Measurements from ENCODE around the gene PROCA1.
"Not testable (repeated sequence)": the region's sequence is repeated elsewhere in the genome, so short reads cannot be mapped to it uniquely, and the experiment has no call there.

The PROCA1 gene

DNA sequence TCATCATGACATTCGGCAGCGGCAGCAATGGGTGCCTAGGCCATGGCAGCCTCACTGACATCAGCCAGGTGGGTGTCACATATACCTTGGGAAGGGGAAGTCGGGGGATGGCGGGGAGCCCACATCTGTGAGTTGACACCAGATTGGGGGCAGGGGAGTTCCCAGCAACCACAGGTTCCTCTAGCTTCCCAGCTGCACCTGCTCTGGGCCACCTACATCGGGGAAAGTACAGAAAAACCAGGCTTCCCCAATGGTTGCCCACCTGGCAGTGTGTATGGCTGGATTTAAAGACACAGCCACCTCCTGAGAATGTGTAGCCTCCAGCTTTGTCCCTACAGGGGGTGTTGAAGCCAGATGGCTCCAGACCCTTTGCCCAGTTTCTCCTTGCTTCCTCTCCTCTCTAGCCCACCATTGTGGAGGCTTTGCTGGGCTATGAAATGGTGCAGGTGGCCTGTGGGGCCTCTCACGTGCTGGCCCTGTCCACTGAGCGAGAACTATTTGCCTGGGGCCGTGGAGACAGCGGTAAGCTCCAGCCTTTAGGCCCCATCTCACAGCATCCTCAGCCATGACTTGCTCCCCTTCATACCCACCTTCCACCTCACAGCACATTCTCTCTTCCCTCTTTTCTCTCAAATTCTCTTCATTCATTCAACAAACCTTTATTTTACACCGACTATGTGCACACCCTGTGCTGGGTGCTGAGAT lies 27.1 kb upstream of the PROCA1 start:
- TF ChIP-seq, protein P1, sequence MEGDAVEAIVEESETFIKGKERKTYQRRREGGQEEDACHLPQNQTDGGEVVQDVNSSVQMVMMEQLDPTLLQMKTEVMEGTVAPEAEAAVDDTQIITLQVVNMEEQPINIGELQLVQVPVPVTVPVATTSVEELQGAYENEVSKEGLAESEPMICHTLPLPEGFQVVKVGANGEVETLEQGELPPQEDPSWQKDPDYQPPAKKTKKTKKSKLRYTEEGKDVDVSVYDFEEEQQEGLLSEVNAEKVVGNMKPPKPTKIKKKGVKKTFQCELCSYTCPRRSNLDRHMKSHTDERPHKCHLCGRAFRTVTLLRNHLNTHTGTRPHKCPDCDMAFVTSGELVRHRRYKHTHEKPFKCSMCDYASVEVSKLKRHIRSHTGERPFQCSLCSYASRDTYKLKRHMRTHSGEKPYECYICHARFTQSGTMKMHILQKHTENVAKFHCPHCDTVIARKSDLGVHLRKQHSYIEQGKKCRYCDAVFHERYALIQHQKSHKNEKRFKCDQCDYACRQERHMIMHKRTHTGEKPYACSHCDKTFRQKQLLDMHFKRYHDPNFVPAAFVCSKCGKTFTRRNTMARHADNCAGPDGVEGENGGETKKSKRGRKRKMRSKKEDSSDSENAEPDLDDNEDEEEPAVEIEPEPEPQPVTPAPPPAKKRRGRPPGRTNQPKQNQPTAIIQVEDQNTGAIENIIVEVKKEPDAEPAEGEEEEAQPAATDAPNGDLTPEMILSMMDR (IDR thresholded peaks at IDR 0.05; ENCODE audit: insufficient read depth, low read length, missing control alignments): no peak
- no peak for DNase-seq (ENCODE audit: low read depth, low spot score)
- ChIA-PET POLR2A (interaction anchor here (0.6 to 1.1 kb wide), 2 partner anchors 17 to 19 kb away, joined by 3 to 4 read pairs; partner anchors contain the start of gene RPL23A), CTCF (interaction anchor here (0.9 to 2.7 kb wide), 4 partner anchors 10 to 12 kb away, joined by 3 to 9 read pairs (median 3); partner anchors contain the start of gene NEK8)
- no peak overlapping the region for H3K4me3 ChIP-seq (ENCODE audit: low read depth, low read length)

DNA sequence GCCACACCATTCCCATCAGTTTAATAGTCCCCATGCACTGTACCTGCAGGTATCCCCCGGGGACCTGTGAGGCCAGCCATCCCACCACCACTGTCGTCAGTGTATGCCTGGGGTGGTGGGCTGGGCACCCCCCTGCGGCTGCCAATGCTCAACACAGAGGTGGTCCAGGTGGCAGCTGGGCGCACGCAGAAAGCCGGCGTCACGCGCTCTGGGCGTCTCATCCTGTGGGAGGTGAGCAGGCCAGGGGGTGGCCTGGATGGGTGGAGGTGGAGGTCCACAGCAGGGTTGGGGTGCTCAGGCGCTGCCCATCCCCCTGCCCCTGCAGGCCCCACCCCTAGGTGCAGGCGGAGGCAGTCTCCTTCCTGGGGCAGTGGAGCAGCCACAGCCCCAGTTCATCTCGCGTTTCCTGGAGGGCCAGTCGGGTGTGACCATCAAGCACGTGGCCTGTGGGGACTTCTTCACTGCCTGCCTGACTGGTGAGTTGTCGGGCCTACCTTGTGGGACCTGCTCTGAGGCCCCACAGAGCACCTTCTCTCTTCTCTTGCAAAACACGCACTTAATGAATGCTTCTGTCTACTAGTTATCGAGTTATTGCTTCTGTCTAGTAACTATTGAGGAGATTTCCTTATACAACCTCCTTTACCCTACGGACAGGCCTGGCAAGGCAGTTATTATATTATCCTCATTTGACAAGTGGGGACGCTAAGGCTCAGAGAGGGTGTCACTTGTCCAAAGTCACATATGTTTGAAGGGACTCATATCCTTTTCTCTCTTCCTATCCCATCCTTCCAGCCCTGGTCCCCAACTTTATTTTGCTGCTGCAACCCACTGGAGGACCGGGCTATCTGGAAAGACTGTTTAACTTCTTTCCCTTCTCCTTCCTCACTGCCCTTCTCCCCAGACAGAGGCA lies 26.3 kb upstream of the PROCA1 start:
- no peak for DNase-seq (ENCODE audit: low read depth, low spot score)
- H3K4me3 ChIP-seq (ENCODE audit: low read depth, low read length): no peak overlapping the region
- CTCF ChIA-PET: interaction anchor here (0.9 to 2.7 kb wide), 2 partner anchors 12 to 13 kb away, joined by 3 to 9 read pairs; no protein-coding TSS in a partner anchor
- POLR2A ChIA-PET: interaction anchor here (1.1 kb wide), 1 partner anchor 18 kb away, joined by 3 read pairs; the partner anchor contains the start of gene RPL23A
- TF ChIP-seq, protein P1 (IDR thresholded peaks at IDR 0.05; ENCODE audit: insufficient read depth, low read length, missing control alignments): no peak

DNA sequence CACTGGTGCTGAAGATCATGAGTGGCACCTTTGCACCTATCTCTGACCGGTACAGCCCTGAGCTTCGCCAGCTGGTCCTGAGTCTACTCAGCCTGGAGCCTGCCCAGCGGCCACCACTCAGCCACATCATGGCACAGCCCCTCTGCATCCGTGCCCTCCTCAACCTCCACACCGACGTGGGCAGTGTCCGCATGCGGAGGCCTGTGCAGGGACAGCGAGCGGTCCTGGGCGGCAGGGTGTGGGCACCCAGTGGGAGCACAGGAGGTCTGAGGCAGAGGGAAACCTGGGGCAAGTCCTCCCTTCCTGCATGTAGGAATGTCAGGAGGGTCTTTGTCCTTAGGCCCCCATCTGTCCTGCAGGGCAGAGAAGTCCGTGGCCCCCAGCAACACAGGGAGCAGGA lies 25.6 kb upstream of the PROCA1 start:
- POLR2A ChIA-PET: no interaction called here

DNA sequence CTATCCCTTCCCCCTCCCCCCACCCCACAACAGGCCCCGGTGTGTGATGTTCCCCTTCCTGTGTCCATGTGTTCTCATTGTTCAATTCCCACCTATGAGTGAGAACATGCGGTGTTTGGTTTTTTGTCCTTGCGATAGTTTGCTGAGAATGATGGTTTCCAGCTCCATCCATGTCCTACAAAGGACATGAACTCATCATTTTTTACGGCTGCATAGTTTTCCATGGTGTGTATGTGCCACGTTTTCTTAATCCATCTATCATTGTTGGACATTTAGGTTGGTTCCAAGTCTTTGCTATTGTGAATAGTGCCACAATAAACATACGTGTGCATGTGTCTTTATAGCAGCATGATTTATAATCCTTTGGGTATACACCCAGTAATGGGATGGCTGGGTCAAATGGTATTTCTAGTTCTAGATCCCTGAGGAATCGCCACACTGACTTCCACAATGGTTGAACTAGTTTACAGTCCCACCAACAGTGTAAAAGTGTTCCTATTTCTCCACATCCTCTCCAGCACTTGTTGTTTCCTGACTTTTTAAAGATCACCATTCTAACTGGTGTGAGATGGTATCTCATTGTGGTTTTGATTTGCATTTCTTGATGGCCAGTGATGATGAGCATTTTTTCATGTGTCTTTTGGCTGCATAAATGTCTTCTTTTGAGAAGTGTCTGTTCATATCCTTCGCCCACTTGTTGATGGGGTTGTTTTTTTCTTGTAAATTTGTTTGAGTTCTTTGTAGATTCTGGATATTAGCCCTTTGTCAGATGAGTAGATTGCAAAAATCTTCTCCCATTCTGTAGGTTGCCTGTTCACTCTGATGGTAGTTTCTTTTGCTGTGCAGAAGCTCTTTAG lies 24.5 kb upstream of the PROCA1 start:
- not testable (repeated sequence) for H3K4me3 ChIP-seq (ENCODE audit: low read depth, low read length); DNase-seq (ENCODE audit: low read depth, low spot score)
- POLR2A ChIA-PET: interaction anchor here (1.4 kb wide), 1 partner anchor 9 kb away, joined by 4 read pairs; no protein-coding TSS in a partner anchor
- CTCF ChIA-PET: interaction anchor here (1.0 to 17.0 kb wide), 4 partner anchors 9 to 217 kb away, joined by 6 to 603 read pairs (median 6); partner anchors contain the start of gene TRAF4

More for the DNA sequence above, 25.6 kb upstream of the PROCA1 start:
- no peak overlapping the region for H3K4me3 ChIP-seq (ENCODE audit: low read depth, low read length)
- TF ChIP-seq, protein P1 (IDR thresholded peaks at IDR 0.05; ENCODE audit: insufficient read depth, low read length, missing control alignments): no peak
- CTCF ChIA-PET: interaction anchor here (0.9 kb wide), 1 partner anchor 216 kb away, joined by 3 read pairs; no protein-coding TSS in a partner anchor
- DNase-seq (ENCODE audit: low read depth, low spot score): no peak

DNA sequence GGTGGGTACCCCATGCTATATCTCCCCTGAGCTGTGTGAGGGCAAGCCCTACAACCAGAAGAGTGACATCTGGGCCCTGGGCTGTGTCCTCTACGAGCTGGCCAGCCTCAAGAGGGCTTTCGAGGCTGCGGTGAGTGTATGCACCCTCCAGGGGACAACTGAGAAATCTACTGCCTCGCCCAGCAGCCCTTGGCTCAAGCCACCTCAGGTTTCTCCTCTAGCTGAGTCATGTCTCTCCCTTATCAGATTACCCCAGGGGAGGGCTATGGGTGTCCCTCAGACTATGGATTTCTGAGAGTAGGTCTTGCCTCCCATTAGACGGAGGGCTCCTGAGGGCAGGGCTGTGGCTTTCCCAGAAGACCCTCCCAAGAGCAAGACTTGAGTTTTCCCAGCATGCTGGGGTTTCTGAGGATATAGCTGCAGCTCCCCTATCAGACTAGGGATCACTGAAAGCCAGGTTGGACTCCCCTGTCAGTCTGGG lies 23.6 kb upstream of the PROCA1 start:
- CTCF ChIA-PET: interaction anchor here (1.0 to 17.0 kb wide), 4 partner anchors 8 to 218 kb away, joined by 6 to 603 read pairs (median 6); partner anchors contain the start of gene TRAF4
- no peak for DNase-seq (ENCODE audit: low read depth, low spot score)
- TF ChIP-seq, protein P1 (IDR thresholded peaks at IDR 0.05; ENCODE audit: insufficient read depth, low read length, missing control alignments): no peak
- POLR2A ChIA-PET: interaction anchor here (0.8 to 1.4 kb wide), 3 partner anchors 8 to 16 kb away, joined by 3 to 5 read pairs (median 4); partner anchors contain the start of genes RPL23A and TRAF4
- H3K4me3 ChIP-seq (ENCODE audit: low read depth, low read length): no peak overlapping the region
